HCT116 (cell line): ENCODE results near the gene GJA3. TPM values are rescaled to one million over a fixed set of nuclear protein-coding genes. Genes with fewer than 3 reads are reported as not detected.

Experiments used
- ATAC-seq: fragments of 200-7000 bp; cut with Tn5 transposase; 2 replicates; pipeline ENCODE4 v1.9.1; 2020; ENCODE audit warnings: mild to moderate bottlenecking, moderate library complexity
- BruUV-seq: library from RNA; stranded (reverse); fragments of 400-500 nt; replicated peaks from 2 replicates; lab custom pipeline; 2021; lab: Mats Ljungman, UMichigan
- CTCF ChIA-PET: fragments of 300-600 bp; sonication (Branson Sonifier 250); formaldehyde crosslinking; loops from one replicate; lab custom pipeline; 2021; ENCODE audit warnings: antibody characterized with exemption; lab: Charles Lee
- POLR2A ChIA-PET: fragments of 300-600, 350-600 bp; sonication (Branson Sonifier 250); formaldehyde crosslinking; loops from one replicate; lab custom pipeline; 2021; ENCODE audit warnings: antibody characterized with exemption; lab: Charles Lee
- RAD21 ChIA-PET, 2 experiments: fragments of 300-600 bp; sonication (Branson Sonifier 250); formaldehyde crosslinking; loops; one replicate each; lab custom pipeline; 2023; ENCODE audit warnings: low total read pairs in 2 of 2; ENCODE audit not compliant: uncharacterized antibody in 2 of 2, unreplicated experiment in 2 of 2, low non-redundant PET in 1 of 2; lab: Charles Lee
- DNase-seq: peaks from one replicate; pipeline ENCODE4 v3.0.0-alpha.2; 2010; ENCODE audit warnings: low read depth, low spot score
- H2AFZ ChIP-seq: fragments of 200-600 bp; shearing (Covaris generic), sonication (generic); 2 replicates; pipeline ENCODE4 v1.6.1; 2017; ENCODE audit warnings: low read depth, mixed run types, mixed read lengths, antibody characterized with exemption, low read length; ENCODE audit not compliant: poor library complexity, severe bottlenecking
- H3K27ac ChIP-seq: 2 replicates; pipeline ENCODE4 v1.5.1; 2012; ENCODE audit warnings: low read depth, low read length
- H3K27me3 ChIP-seq: fragments of 200-600 bp; sonication (generic); 2 replicates; pipeline ENCODE4 v1.6.1; 2016; ENCODE audit warnings: mixed run types, low read length, mixed read lengths; ENCODE audit not compliant: insufficient read depth
- H3K36me3 ChIP-seq, 2 experiments: fragments of 200-500 bp in 1 of 2; fragments of 200-600 bp in 1 of 2; sonication (Bioruptor generic) in 1 of 2; sonication (generic) in 1 of 2; 2 replicates each; pipeline versions ENCODE4 v1.5.1 to v1.6.1; 2014 to 2016; ENCODE audit warnings: low read length in 2 of 2, inconsistent platforms in 1 of 2, mixed read lengths in 1 of 2, mixed run types in 1 of 2; ENCODE audit not compliant: insufficient read depth in 2 of 2, control insufficient read depth in 1 of 2
- H3K4me1 ChIP-seq, 2 experiments: fragments of 200-600 bp in 1 of 2; sonication (generic) in 1 of 2; 2 replicates each; pipeline versions ENCODE4 v1.5.1 to v1.6.1; 2012 to 2017; ENCODE audit warnings: low read length in 2 of 2, inconsistent platforms in 1 of 2, mild to moderate bottlenecking in 1 of 2, mixed read lengths in 1 of 2, mixed run types in 1 of 2, moderate library complexity in 1 of 2; ENCODE audit not compliant: insufficient read depth in 2 of 2, control insufficient read depth in 1 of 2
- H3K4me2 ChIP-seq: fragments of 200-600 bp; sonication (generic); 2 replicates; pipeline ENCODE4 v1.6.1; 2017; ENCODE audit warnings: mixed run types, low read length, mixed read lengths
- H3K4me3 ChIP-seq, 2 experiments: fragments of 200-600 bp in 1 of 2; sonication (generic) in 1 of 2; replicated peaks in 1 of 2; 2 replicates each; pipeline ENCODE4 v1.5.1; 2011 to 2016; ENCODE audit warnings: low read length in 2 of 2, control low read depth in 1 of 2, low read depth in 1 of 2, mild to moderate bottlenecking in 1 of 2, mixed read lengths in 1 of 2, mixed run types in 1 of 2
- H3K79me2 ChIP-seq: fragments of 200-600 bp; sonication (generic); 2 replicates; pipeline ENCODE4 v1.6.1; 2017; ENCODE audit warnings: mild to moderate bottlenecking, mixed run types, low read length, moderate library complexity, mixed read lengths; ENCODE audit not compliant: insufficient read depth
- H3K9ac ChIP-seq: fragments of 200-600 bp; sonication (generic); 2 replicates; pipeline ENCODE4 v1.6.1; 2016; ENCODE audit warnings: low read length, mixed read lengths
- H3K9me2 ChIP-seq: fragments of 200-600 bp; sonication (generic), shearing (Covaris generic); 2 replicates; pipeline ENCODE4 v1.6.1; 2017; ENCODE audit warnings: mixed run types, mild to moderate bottlenecking, moderate library complexity; ENCODE audit not compliant: insufficient read depth
- H3K9me3 ChIP-seq, 2 experiments: fragments of 200-500 bp in 1 of 2; fragments of 200-600 bp in 1 of 2; sonication (Bioruptor generic) in 1 of 2; sonication (generic) in 1 of 2; 2 replicates each; pipeline ENCODE4 v1.6.1; 2014 to 2017; ENCODE audit warnings: low read length in 2 of 2, mixed read lengths in 2 of 2, inconsistent platforms in 1 of 2, low read depth in 1 of 2, mild to moderate bottlenecking in 1 of 2, mixed run types in 1 of 2, moderate library complexity in 1 of 2; ENCODE audit not compliant: control insufficient read depth in 1 of 2, insufficient read depth in 1 of 2
- H4K20me1 ChIP-seq: fragments of 200-600 bp; sonication (generic), shearing (Covaris generic); 2 replicates; pipeline ENCODE4 v1.6.1; 2017; ENCODE audit warnings: mixed run types, mild to moderate bottlenecking, moderate library complexity; ENCODE audit not compliant: insufficient read depth
- ATF3 ChIP-seq: IDR thresholded peaks from 2 replicates; pipeline ENCODE4 v1.6.1; 2012
- CBX3 ChIP-seq: IDR thresholded peaks from 2 replicates; pipeline ENCODE4 v1.6.1; 2012; ENCODE audit warnings: low read depth
- CEBPB ChIP-seq: IDR thresholded peaks from 2 replicates; pipeline ENCODE4 v1.6.1; 2012; ENCODE audit warnings: low read depth
- CTCF ChIP-seq, 3 experiments: fragments of 200-600 bp in 1 of 3; sonication (generic) in 1 of 3; IDR thresholded peaks in 2 of 3; conservative IDR thresholded peaks in 1 of 3; 2 replicates each; pipeline ENCODE4 v1.5.1; 2012 to 2017; ENCODE audit warnings: low read depth in 2 of 3, low read length in 2 of 3, antibody characterized with exemption in 1 of 3, borderline replicate concordance in 1 of 3, control low read depth in 1 of 3, mild to moderate bottlenecking in 1 of 3, mixed read lengths in 1 of 3, mixed run types in 1 of 3, moderate library complexity in 1 of 3; ENCODE audit not compliant: insufficient read depth in 1 of 3
- ELF1 ChIP-seq: IDR thresholded peaks from 2 replicates; pipeline ENCODE4 v1.6.1; 2012; ENCODE audit warnings: low read depth, borderline replicate concordance
- EZH2 ChIP-seq: fragments of 200-600 bp; sonication (generic); IDR thresholded peaks from 2 replicates; pipeline ENCODE4 v1.6.1; 2017; ENCODE audit warnings: antibody characterized with exemption, mixed run types
- EZH2phosphoT487 ChIP-seq: fragments of 200-600 bp; IDR thresholded peaks from 2 replicates; pipeline ENCODE4 v1.6.1; 2018; ENCODE audit warnings: antibody characterized with exemption, borderline replicate concordance
- FOSL1 ChIP-seq: IDR thresholded peaks from 2 replicates; pipeline ENCODE4 v1.6.1; 2012; ENCODE audit warnings: low read depth
- JUND ChIP-seq: IDR thresholded peaks from 2 replicates; pipeline ENCODE4 v1.6.1; 2012
- MAX ChIP-seq: IDR thresholded peaks from 2 replicates; pipeline ENCODE4 v1.6.1; 2012
- POLR2A ChIP-seq: IDR thresholded peaks from 2 replicates; pipeline ENCODE4 v1.7.0; 2011; ENCODE audit warnings: borderline replicate concordance; ENCODE audit not compliant: insufficient read depth, insufficient read length; ENCODE audit errors: extremely low read depth
- RAD21 ChIP-seq: IDR thresholded peaks from 2 replicates; pipeline ENCODE4 v1.6.1; 2012; ENCODE audit warnings: low read depth, mild to moderate bottlenecking
- SIN3A ChIP-seq: IDR thresholded peaks from 2 replicates; pipeline ENCODE4 v1.6.1; 2012; ENCODE audit warnings: low read depth
- SP1 ChIP-seq: IDR thresholded peaks from 2 replicates; pipeline ENCODE4 v1.6.1; 2012; ENCODE audit warnings: low read depth
- SRF ChIP-seq: IDR thresholded peaks from 2 replicates; pipeline ENCODE4 v1.6.1; 2012; ENCODE audit warnings: low read depth
- TCF7L2 ChIP-seq: IDR thresholded peaks from 2 replicates; pipeline ENCODE4 v1.7.0; 2011; ENCODE audit warnings: borderline replicate concordance, inconsistent platforms; ENCODE audit not compliant: insufficient read depth, insufficient read length; ENCODE audit errors: extremely low read depth
- YY1 ChIP-seq: IDR thresholded peaks from 2 replicates; pipeline ENCODE4 v1.6.1; 2011; ENCODE audit warnings: low read length, low read depth, moderate library complexity, mild to moderate bottlenecking; ENCODE audit not compliant: insufficient replicate concordance; ENCODE audit errors: extremely low read depth
- ZBTB33 ChIP-seq: IDR thresholded peaks from 2 replicates; pipeline ENCODE4 v1.6.1; 2011; ENCODE audit warnings: mild to moderate bottlenecking, low read length, moderate library complexity; ENCODE audit not compliant: insufficient replicate concordance; ENCODE audit errors: extremely low read depth
- ZNF274 ChIP-seq: fragments of 200-500 bp; sonication (Bioruptor generic); IDR thresholded peaks from 2 replicates; pipeline ENCODE4 v1.6.1; 2014; ENCODE audit warnings: mild to moderate bottlenecking, low read depth, low read length, inconsistent platforms
- intact Hi-C: fragments of 100-400 bp; cut with micrococcal nuclease; formaldehyde crosslinking; loops from 2 replicates; pipeline ENCODE4 v1.10.0; 2022
- total RNA-seq: library from RNA; stranded (reverse); gene quantifications from one replicate; pipeline ENCODE4 v1.2.1, GENCODE V29; 2021; ENCODE audit not compliant: unreplicated experiment

GJA3 gene
- total RNA-seq, 1 experiment from 2014 or later, result 8.0 TPM

GRCh38 chr13:20142023-20142926, 18.6 kb downstream of the GJA3 start:
- Histone ChIP-seq H3K9me2 (no peaks in the 10 kb centered on the region), H4K20me1 (no peaks in the 10 kb centered on the region), H3K4me1 (no peaks in the 10 kb centered on the region), H3K4me2 (no peak overlapping the region), H3K9me3 (no peaks in the 10 kb centered on the region), H3K4me3 (no peak overlapping the region), H3K9ac (no peak overlapping the region), H3K79me2 (no peaks in the 10 kb centered on the region), H3K27me3 (no peaks in the 10 kb centered on the region), H3K27ac (no peak overlapping the region), H2AFZ (no peak overlapping the region), H3K36me3 (no peaks in the 10 kb centered on the region)
- DNase-seq, result no peak
- ChIA-PET CTCF (interaction anchor here (0.9 to 2.1 kb wide), 2 partner anchors 14 kb away, joined by 3 to 6 read pairs; no protein-coding TSS in a partner anchor), RAD21 (no interaction called here), POLR2A (no interaction called here)
- intact Hi-C loops, result no loop called here
- ATAC-seq, result no peak
- no TSS peak for BruUV-seq
- TF ChIP-seq SP1 (no peak), SRF (no peak), CBX3 (no peak), ZNF274 (no peak), ELF1 (no peak), ZBTB33 (no peak), EZH2 (no peak), YY1 (no peak), EZH2phosphoT487 (no peak), MAX (no peak), ATF3 (no peak), SIN3A (no peak), CEBPB (no peak), RAD21 (no peak), JUND (no peak), TCF7L2 (no peak), POLR2A (no peak), CTCF (IDR thresholded peaks at IDR 0.05 in 2 of 3, conservative IDR thresholded peaks at IDR 0.05 in 1 of 3; ENCODE audit: borderline replicate concordance in 1 of 3, insufficient read depth in 1 of 3, low read depth in 2 of 3, low read length in 2 of 3) (no peak), FOSL1 (no peak)
